ENCODE results near the gene PDE2A. TPM values are rescaled to one million over a fixed set of nuclear protein-coding genes. Genes with fewer than 3 reads are reported as not detected.

The PDE2A gene
- total and polyA plus RNA-seq, 2 donors (not counting 3 experiments of a cell fraction or from before 2014, with no cell fraction given), result 14.8 to 16.8 TPM

DNA sequence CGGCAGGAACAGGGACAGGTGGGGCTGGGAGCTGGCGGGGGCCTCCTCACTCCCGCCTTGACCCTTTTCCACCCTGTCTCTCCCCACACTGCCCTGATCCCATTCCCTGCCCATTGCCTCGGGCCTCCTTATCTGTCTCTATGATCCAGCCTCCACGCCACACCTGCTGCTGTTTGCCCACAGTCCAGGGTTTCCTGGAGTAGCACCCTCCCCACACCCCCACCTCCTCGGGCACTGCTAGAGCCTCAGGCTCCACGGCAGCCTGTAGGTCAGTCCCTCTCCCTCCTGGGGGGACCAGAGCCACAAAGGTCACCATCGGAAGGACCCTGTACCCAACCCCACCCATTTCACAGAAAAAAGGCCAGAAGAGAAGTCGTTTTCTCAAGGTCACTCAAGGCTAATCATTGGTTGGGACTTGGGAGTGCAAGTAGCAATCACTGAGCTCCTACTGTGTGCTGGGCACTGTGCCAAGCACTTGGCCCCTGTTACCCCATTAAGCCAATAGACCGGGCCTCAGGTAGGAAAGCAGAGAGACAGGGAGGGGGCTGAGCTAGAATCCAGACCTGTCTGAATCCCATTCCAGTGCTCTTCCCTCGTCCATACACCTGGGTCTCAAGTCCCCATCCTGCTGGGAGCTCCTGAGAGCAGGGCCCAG is 71.8 kb downstream of the PDE2A start:
- no peaks in the 10 kb centered on the region for H4K20me1 ChIP-seq (replicated peaks; ENCODE audit: control insufficient read depth, extremely low read depth, insufficient read depth, low read length)
- no peaks in the 10 kb centered on the region for H3K9me3 ChIP-seq (replicated peaks; ENCODE audit: control insufficient read depth, insufficient read depth, low read length)
- no peaks in the 10 kb centered on the region for H3K79me2 ChIP-seq (ENCODE audit: control insufficient read depth, insufficient read depth, low read length)
- H3K36me3 ChIP-seq (ENCODE audit: control insufficient read depth in 2 of 2, extremely low read depth in 1 of 2, insufficient read depth in 2 of 2, low read length in 2 of 2), result no peaks in the 10 kb centered on the region
- H3K9ac ChIP-seq (replicated peaks; ENCODE audit: extremely low read depth, insufficient read depth, low read length), result no peak overlapping the region
- H3K4me1 ChIP-seq (ENCODE audit: control insufficient read depth, extremely low read depth, insufficient read depth, low read length), result no peaks in the 10 kb centered on the region
- dilution Hi-C loops (cut with MboI; ENCODE audit: extremely low pct_ligation_motif_present, low sequenced_read_pairs) (no loop called here), intact Hi-C loops (cut with micrococcal nuclease) (no loop called here)
- H3K4me2 ChIP-seq (ENCODE audit: insufficient read depth, low read length), result no peak overlapping the region
- H3K27ac ChIP-seq (ENCODE audit: insufficient read depth, low read depth, low read length), result no peak overlapping the region
- no peak for DNase-seq (ENCODE audit: low read depth, low spot score)
- POLR2A ChIA-PET, result no interaction called here
- no peak overlapping the region for H3K4me3 ChIP-seq (replicated peaks in 1 of 3; ENCODE audit: insufficient read depth in 1 of 3, low read depth in 1 of 3, low read length in 3 of 3)
- H3K27me3 ChIP-seq (ENCODE audit: control insufficient read depth in 2 of 2, insufficient read depth in 2 of 2, low read length in 2 of 2), result no peaks in the 10 kb centered on the region
- TF ChIP-seq POLR2A (IDR thresholded peaks at IDR 0.05; ENCODE audit: low read depth, low read length) (no peak), POLR2AphosphoS5 (IDR thresholded peaks at IDR 0.05; ENCODE audit: insufficient read depth, low read depth, low read length) (no peak), FOS (IDR thresholded peaks at IDR 0.05; ENCODE audit: borderline replicate concordance, insufficient read depth, low read length) (no peak), EZH2 (IDR thresholded peaks at IDR 0.05; ENCODE audit: borderline replicate concordance, low read depth, low read length, severe bottlenecking) (no peak), MYC (IDR thresholded peaks at IDR 0.05; ENCODE audit: low read depth, low read length) (no peak), JUN (IDR thresholded peaks at IDR 0.05; ENCODE audit: borderline replicate concordance, insufficient read depth, insufficient read length, low read depth) (no peak), MAX (IDR thresholded peaks at IDR 0.05; ENCODE audit: insufficient read depth, insufficient read length) (no peak), GATA2 (IDR thresholded peaks at IDR 0.05; ENCODE audit: insufficient read depth, insufficient read length, low read depth, low read length) (no peak)
- TF ChIP-seq, protein P1, sequence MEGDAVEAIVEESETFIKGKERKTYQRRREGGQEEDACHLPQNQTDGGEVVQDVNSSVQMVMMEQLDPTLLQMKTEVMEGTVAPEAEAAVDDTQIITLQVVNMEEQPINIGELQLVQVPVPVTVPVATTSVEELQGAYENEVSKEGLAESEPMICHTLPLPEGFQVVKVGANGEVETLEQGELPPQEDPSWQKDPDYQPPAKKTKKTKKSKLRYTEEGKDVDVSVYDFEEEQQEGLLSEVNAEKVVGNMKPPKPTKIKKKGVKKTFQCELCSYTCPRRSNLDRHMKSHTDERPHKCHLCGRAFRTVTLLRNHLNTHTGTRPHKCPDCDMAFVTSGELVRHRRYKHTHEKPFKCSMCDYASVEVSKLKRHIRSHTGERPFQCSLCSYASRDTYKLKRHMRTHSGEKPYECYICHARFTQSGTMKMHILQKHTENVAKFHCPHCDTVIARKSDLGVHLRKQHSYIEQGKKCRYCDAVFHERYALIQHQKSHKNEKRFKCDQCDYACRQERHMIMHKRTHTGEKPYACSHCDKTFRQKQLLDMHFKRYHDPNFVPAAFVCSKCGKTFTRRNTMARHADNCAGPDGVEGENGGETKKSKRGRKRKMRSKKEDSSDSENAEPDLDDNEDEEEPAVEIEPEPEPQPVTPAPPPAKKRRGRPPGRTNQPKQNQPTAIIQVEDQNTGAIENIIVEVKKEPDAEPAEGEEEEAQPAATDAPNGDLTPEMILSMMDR (IDR thresholded peaks at IDR 0.05; ENCODE audit: extremely low read depth in 1 of 2, insufficient read depth in 1 of 2, low read depth in 1 of 2, low read length in 2 of 2), result no peak
- no TSS peak for BruUV-seq (replicated peaks)
- no peak for FAIRE-seq
- no peaks in the 10 kb centered on the region for H3K9me1 ChIP-seq (replicated peaks; ENCODE audit: control insufficient read depth, extremely low read depth, insufficient read depth, low read length)
- no peak overlapping the region for H2AFZ ChIP-seq (ENCODE audit: low read depth, low read length)
- CTCF ChIA-PET, result interaction anchor here (1.2 to 2.2 kb wide), 4 partner anchors 28 to 131 kb away, joined by 3 to 14 read pairs (median 4); no protein-coding TSS in a partner anchor

All from endothelial cell of umbilical vein (primary cell).